Trophoblast cell (in vitro differentiated cells and primary cell): ENCODE measurements around the gene SEC24C.
"Not testable (repeated sequence)": the region's sequence is repeated elsewhere in the genome, so short reads cannot be mapped to it uniquely, and the experiment has no call there.

ENCODE experiments used
- DNase-seq, 2 donors: peaks; one replicate each; pipeline ENCODE4 v3.0.0-alpha.2; 2016
- H2AFZ ChIP-seq: 2 replicates; pipeline ENCODE4 v1.6.1; 2013; ENCODE audit warnings: low read length, moderate library complexity, mild to moderate bottlenecking; ENCODE audit not compliant: insufficient read depth, poor library complexity
- H2AK5ac ChIP-seq: 2 replicates; pipeline ENCODE4 v1.6.1; 2013; ENCODE audit warnings: mild to moderate bottlenecking, low read length
- H2BK120ac ChIP-seq: 2 replicates; pipeline ENCODE4 v1.6.1; 2013; ENCODE audit warnings: low read length, mild to moderate bottlenecking, moderate library complexity; ENCODE audit not compliant: insufficient read depth, poor library complexity
- H2BK12ac ChIP-seq: 2 replicates; pipeline ENCODE4 v1.6.1; 2013; ENCODE audit warnings: mild to moderate bottlenecking, low read length, moderate library complexity
- H2BK5ac ChIP-seq: 2 replicates; pipeline ENCODE4 v1.6.1; 2013; ENCODE audit warnings: low read length, low read depth, moderate library complexity, mild to moderate bottlenecking; ENCODE audit not compliant: poor library complexity
- H3K14ac ChIP-seq: 2 replicates; pipeline ENCODE4 v1.6.1; 2013; ENCODE audit warnings: mild to moderate bottlenecking, low read length
- H3K18ac ChIP-seq: 2 replicates; pipeline ENCODE4 v1.6.1; 2013; ENCODE audit warnings: mild to moderate bottlenecking, low read length
- H3K23ac ChIP-seq: 2 replicates; pipeline ENCODE4 v1.6.1; 2013; ENCODE audit warnings: low read length
- H3K27ac ChIP-seq: 2 replicates; pipeline ENCODE4 v1.5.1; 2013; ENCODE audit warnings: low read depth, mild to moderate bottlenecking, inconsistent platforms, low read length, moderate library complexity
- H3K27me3 ChIP-seq: 2 replicates; pipeline ENCODE4 v1.6.1; 2013; ENCODE audit warnings: inconsistent platforms, mild to moderate bottlenecking, low read length, moderate library complexity; ENCODE audit not compliant: insufficient read depth
- H3K36me3 ChIP-seq, 2 experiments: 1 replicate in 1 of 2; 2 replicates in 1 of 2; pipeline ENCODE4 v1.6.1; 2013; ENCODE audit warnings: low read length in 2 of 2, mild to moderate bottlenecking in 2 of 2, moderate library complexity in 1 of 2; ENCODE audit not compliant: insufficient read depth in 2 of 2, control insufficient read depth in 1 of 2
- H3K4ac ChIP-seq: 2 replicates; pipeline ENCODE4 v1.6.1; 2013; ENCODE audit warnings: low read depth, mild to moderate bottlenecking, low read length, moderate library complexity
- H3K4me1 ChIP-seq, 2 experiments: 1 replicate in 1 of 2; 2 replicates in 1 of 2; pipeline ENCODE4 v1.6.1; 2013; ENCODE audit warnings: low read length in 2 of 2, mild to moderate bottlenecking in 2 of 2, moderate library complexity in 1 of 2; ENCODE audit not compliant: insufficient read depth in 2 of 2, control insufficient read depth in 1 of 2
- H3K4me2 ChIP-seq: 2 replicates; pipeline ENCODE4 v1.6.1; 2013; ENCODE audit warnings: inconsistent platforms, mild to moderate bottlenecking, low read length, moderate library complexity
- H3K4me3 ChIP-seq: 2 replicates; pipeline ENCODE4 v1.5.1; 2013; ENCODE audit warnings: mild to moderate bottlenecking, low read depth, low read length, inconsistent platforms
- H3K79me1 ChIP-seq: one replicate; pipeline ENCODE4 v1.6.1; 2013; ENCODE audit warnings: low read length
- H3K79me2 ChIP-seq: 2 replicates; pipeline ENCODE4 v1.6.1; 2013; ENCODE audit warnings: low read length, mild to moderate bottlenecking; ENCODE audit not compliant: control insufficient read depth, insufficient read depth, poor library complexity
- H3K9ac ChIP-seq: 2 replicates; pipeline ENCODE4 v1.6.1; 2013; ENCODE audit warnings: mild to moderate bottlenecking, low read length
- H3K9me3 ChIP-seq: 2 replicates; pipeline ENCODE4 v1.6.1; 2013; ENCODE audit warnings: low read depth, mild to moderate bottlenecking, control low read depth, inconsistent platforms, low read length; ENCODE audit not compliant: insufficient read depth
- H4K12ac ChIP-seq: 2 replicates; pipeline ENCODE4 v1.6.1; 2013; ENCODE audit warnings: low read depth, mild to moderate bottlenecking, low read length, moderate library complexity
- H4K8ac ChIP-seq: 2 replicates; pipeline ENCODE4 v1.6.1; 2013; ENCODE audit warnings: low read depth, mild to moderate bottlenecking, low read length, moderate library complexity
- H4K91ac ChIP-seq: one replicate; pipeline ENCODE4 v1.6.1; 2013; ENCODE audit warnings: low read depth, mild to moderate bottlenecking, low read length, moderate library complexity
- WGBS: extraction: QIAGEN DNeasy Blood & Tissue Kit; methylation state at CpG from one replicate; pipeline ENCODE4 v1.1.7; 2013; ENCODE audit warnings: missing lambda C conversion rate; ENCODE audit not compliant: insufficient read length, insufficient coverage; ENCODE audit errors: extremely low coverage; 5-methylcytosine and 5-hydroxymethylcytosine counted together

The SEC24C gene

GRCh38 chr10:73720561-73720960 lies 23.6 kb upstream of the SEC24C start:
- H3K36me3 ChIP-seq = peaks cover 20 to 38% of the 10 kb centered on the region in 2 experiments
- not testable (repeated sequence) for H3K27me3 ChIP-seq, H2AFZ ChIP-seq, H3K9ac ChIP-seq, H3K23ac ChIP-seq, H3K4me3 ChIP-seq, H2AK5ac ChIP-seq, H4K12ac ChIP-seq, H3K18ac ChIP-seq, H4K8ac ChIP-seq, H2BK5ac ChIP-seq, H3K27ac ChIP-seq, H3K9me3 ChIP-seq, H2BK120ac ChIP-seq, H3K79me1 ChIP-seq, H3K4me1 ChIP-seq, H3K4ac ChIP-seq, H2BK12ac ChIP-seq, H4K91ac ChIP-seq, H3K79me2 ChIP-seq, H3K14ac ChIP-seq, H3K4me2 ChIP-seq
- peak in 1 of 2 donors; percentile 21 for DNase-seq
- no CpG with 5 or more reads among the region's 4 CpGs for WGBS

- Histone ChIP-seq H2BK12ac (no peak overlapping the region), H3K4me3 (no peak overlapping the region), H3K79me1 (no peaks in the 10 kb centered on the region), H3K27ac (no peak overlapping the region), H3K4ac (no peak overlapping the region), H3K9me3 (no peaks in the 10 kb centered on the region), H3K23ac (no peak overlapping the region), H2AK5ac (no peak overlapping the region), H4K12ac (no peak overlapping the region), H3K4me1 (no peaks in the 10 kb centered on the region), H2AFZ (no peak overlapping the region), H3K14ac (no peak overlapping the region), H3K27me3 (no peaks in the 10 kb centered on the region), H2BK120ac (no peak overlapping the region), H4K8ac (no peak overlapping the region), H3K9ac (no peak overlapping the region), H4K91ac (no peak overlapping the region), H2BK5ac (no peak overlapping the region), H3K79me2 (no peaks in the 10 kb centered on the region), H3K36me3 (peaks cover 22 to 41% of the 10 kb centered on the region in 2 experiments), H3K4me2 (no peak overlapping the region), H3K18ac (no peak overlapping the region)
- no peak for DNase-seq
- WGBS = no CpG with 5 or more reads among the region's 4 CpGs
These were observed 20.7 kb upstream of the SEC24C start for GRCh38 chr10:73723516-73723915.

GRCh38 chr10:73729781-73730152 lies 14.4 kb upstream of the SEC24C start:
- Histone ChIP-seq H3K4me3 (peak overlapping the region; percentile 91), H3K36me3 (peaks cover 28 to 39% of the 10 kb centered on the region in 2 experiments), H3K4me2 (peak overlapping the region; percentile 70), H3K27ac (peak overlapping the region; percentile 86), H3K9ac (peak overlapping the region; percentile 60)
- H2BK5ac ChIP-seq, H3K79me2 ChIP-seq, H2BK12ac ChIP-seq, H3K18ac ChIP-seq, H2AK5ac ChIP-seq, H3K4ac ChIP-seq, H3K4me1 ChIP-seq, H4K8ac ChIP-seq, H3K9me3 ChIP-seq, H2AFZ ChIP-seq, H3K27me3 ChIP-seq, H4K91ac ChIP-seq, H3K14ac ChIP-seq, H4K12ac ChIP-seq, H3K23ac ChIP-seq, H2BK120ac ChIP-seq, H3K79me1 ChIP-seq: not testable (repeated sequence)
- DNase-seq = peak; percentile 21 to 55
- WGBS = no CpG with 5 or more reads among the region's 9 CpGs

- Histone ChIP-seq H3K4me1 (peaks cover 2 to 3% of the 10 kb centered on the region in 2 experiments), H4K8ac (peak overlapping the region; percentile 98), H3K4me2 (peak overlapping the region; percentile 82), H4K91ac (peak overlapping the region; percentile 74), H3K9ac (peak overlapping the region; percentile 98), H3K18ac (peak overlapping the region; percentile 96), H2AFZ (peak overlapping the region; percentile 80), H2AK5ac (no peak overlapping the region), H2BK12ac (no peak overlapping the region), H2BK120ac (peak overlapping the region; percentile 80), H3K36me3 (peaks cover 30 to 37% of the 10 kb centered on the region in 2 experiments), H3K23ac (no peak overlapping the region), H3K79me1 (peaks cover 5% of the 10 kb centered on the region), H3K4me3 (peak overlapping the region; percentile 91), H3K27me3 (no peaks in the 10 kb centered on the region), H3K4ac (peak overlapping the region; percentile 57), H3K27ac (peak overlapping the region; percentile 86), H3K79me2 (peaks cover 4% of the 10 kb centered on the region), H3K9me3 (no peaks in the 10 kb centered on the region), H2BK5ac (peak overlapping the region; percentile 90), H4K12ac (peak overlapping the region; percentile 96), H3K14ac (peak overlapping the region; percentile 94)
- DNase-seq = peak; percentile 92 to 99
- WGBS = no CpG with 5 or more reads among the region's 58 CpGs
These were observed 13.8 kb upstream of the SEC24C start for GRCh38 chr10:73730153-73730906.
